ENCODE data around the gene DCAF17.

The DCAF17 gene

DNA sequence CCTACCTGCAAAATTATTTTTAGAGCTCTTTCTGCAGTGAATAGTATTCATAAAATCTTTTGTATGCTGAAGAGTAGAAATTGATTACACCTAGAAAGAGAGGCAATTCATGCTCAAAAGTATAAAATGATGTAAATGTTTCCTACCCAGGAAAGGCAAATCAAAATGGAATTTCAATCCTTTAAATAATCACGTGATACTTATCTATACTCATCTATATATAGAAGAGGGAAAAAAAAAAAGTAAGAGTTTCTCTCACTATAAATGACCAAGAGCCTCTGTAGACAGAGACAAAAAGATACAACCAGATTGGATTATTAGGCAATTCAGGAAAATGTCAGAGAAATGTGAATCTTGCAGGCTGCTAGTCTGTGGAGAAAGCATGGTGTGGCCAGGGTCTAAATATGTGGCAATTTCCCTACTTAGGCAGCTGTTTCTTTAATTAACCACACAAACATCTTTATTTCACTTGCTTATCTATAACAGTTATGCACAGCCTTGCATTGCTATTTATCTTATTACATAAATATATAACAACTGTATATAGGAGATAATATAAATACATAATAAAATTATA is 39.8 kb upstream of the DCAF17 start (continued):
- TF ChIP-seq, protein P1, sequence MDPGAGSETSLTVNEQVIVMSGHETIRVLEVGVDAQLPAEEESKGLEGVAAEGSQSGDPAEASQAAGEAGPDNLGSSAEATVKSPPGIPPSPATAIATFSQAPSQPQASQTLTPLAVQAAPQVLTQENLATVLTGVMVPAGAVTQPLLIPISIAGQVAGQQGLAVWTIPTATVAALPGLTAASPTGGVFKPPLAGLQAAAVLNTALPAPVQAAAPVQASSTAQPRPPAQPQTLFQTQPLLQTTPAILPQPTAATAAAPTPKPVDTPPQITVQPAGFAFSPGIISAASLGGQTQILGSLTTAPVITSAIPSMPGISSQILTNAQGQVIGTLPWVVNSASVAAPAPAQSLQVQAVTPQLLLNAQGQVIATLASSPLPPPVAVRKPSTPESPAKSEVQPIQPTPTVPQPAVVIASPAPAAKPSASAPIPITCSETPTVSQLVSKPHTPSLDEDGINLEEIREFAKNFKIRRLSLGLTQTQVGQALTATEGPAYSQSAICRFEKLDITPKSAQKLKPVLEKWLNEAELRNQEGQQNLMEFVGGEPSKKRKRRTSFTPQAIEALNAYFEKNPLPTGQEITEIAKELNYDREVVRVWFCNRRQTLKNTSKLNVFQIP (CRISPR knock-in tag; IDR thresholded peaks at IDR 0.05; ENCODE audit: borderline replicate concordance, low read depth): no peak
- TF ChIP-seq SNAI2 (CRISPR knock-in tag; IDR thresholded peaks at IDR 0.05) (no peak), OSR1 (CRISPR knock-in tag; IDR thresholded peaks at IDR 0.05) (no peak), TOX (CRISPR knock-in tag; IDR thresholded peaks at IDR 0.05; ENCODE audit: borderline replicate concordance) (no peak)

DNA sequence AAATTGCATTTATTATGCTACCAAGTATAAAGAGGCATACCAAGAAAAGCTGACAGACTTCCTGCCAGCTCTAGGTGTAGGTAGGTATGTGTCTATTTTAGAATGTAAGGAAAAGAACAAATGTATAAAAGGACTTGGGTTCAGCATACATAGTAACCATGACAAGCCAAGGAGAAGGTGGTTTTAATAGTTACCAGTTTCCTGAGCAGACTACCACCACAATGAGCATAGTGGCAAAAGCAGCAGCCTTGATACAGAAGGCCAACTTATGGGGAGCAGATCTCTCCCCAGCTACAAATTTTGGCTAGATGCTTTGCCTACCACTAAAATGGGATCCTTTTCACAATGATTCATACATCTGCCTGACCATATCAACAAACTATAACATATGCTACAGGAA is 34.7 kb upstream of the DCAF17 start:
- TF ChIP-seq OSR1 (CRISPR knock-in tag; IDR thresholded peaks at IDR 0.05) (no peak), TCF4 (CRISPR knock-in tag; IDR thresholded peaks at IDR 0.05; ENCODE audit: borderline replicate concordance) (no peak), ESRRG (CRISPR knock-in tag; IDR thresholded peaks at IDR 0.05) (no peak), ZNF70 (CRISPR knock-in tag; IDR thresholded peaks at IDR 0.05) (no peak), RARB (CRISPR knock-in tag; IDR thresholded peaks at IDR 0.05) (no peak), ZFP3 (CRISPR knock-in tag; IDR thresholded peaks at IDR 0.05) (no peak), CSDC2 (CRISPR knock-in tag; IDR thresholded peaks at IDR 0.05) (no peak), ZNF8 (CRISPR knock-in tag; IDR thresholded peaks at IDR 0.05) (no peak), SNAI2 (CRISPR knock-in tag; IDR thresholded peaks at IDR 0.05) (no peak), ZNF565 (CRISPR knock-in tag; conservative IDR thresholded peaks at IDR 0.05; ENCODE audit: low read depth) (no peak), GLIS3 (CRISPR knock-in tag; IDR thresholded peaks at IDR 0.05) (no peak), ISL1 (CRISPR knock-in tag; IDR thresholded peaks at IDR 0.05) (no peak)
- TF ChIP-seq, protein P2, sequence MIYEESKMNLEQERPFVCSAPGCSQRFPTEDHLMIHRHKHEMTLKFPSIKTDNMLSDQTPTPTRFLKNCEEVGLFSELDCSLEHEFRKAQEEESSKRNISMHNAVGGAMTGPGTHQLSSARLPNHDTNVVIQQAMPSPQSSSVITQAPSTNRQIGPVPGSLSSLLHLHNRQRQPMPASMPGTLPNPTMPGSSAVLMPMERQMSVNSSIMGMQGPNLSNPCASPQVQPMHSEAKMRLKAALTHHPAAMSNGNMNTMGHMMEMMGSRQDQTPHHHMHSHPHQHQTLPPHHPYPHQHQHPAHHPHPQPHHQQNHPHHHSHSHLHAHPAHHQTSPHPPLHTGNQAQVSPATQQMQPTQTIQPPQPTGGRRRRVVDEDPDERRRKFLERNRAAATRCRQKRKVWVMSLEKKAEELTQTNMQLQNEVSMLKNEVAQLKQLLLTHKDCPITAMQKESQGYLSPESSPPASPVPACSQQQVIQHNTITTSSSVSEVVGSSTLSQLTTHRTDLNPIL (CRISPR knock-in tag; IDR thresholded peaks at IDR 0.05; ENCODE audit: low read depth): no peak
- TF ChIP-seq, protein P3, sequence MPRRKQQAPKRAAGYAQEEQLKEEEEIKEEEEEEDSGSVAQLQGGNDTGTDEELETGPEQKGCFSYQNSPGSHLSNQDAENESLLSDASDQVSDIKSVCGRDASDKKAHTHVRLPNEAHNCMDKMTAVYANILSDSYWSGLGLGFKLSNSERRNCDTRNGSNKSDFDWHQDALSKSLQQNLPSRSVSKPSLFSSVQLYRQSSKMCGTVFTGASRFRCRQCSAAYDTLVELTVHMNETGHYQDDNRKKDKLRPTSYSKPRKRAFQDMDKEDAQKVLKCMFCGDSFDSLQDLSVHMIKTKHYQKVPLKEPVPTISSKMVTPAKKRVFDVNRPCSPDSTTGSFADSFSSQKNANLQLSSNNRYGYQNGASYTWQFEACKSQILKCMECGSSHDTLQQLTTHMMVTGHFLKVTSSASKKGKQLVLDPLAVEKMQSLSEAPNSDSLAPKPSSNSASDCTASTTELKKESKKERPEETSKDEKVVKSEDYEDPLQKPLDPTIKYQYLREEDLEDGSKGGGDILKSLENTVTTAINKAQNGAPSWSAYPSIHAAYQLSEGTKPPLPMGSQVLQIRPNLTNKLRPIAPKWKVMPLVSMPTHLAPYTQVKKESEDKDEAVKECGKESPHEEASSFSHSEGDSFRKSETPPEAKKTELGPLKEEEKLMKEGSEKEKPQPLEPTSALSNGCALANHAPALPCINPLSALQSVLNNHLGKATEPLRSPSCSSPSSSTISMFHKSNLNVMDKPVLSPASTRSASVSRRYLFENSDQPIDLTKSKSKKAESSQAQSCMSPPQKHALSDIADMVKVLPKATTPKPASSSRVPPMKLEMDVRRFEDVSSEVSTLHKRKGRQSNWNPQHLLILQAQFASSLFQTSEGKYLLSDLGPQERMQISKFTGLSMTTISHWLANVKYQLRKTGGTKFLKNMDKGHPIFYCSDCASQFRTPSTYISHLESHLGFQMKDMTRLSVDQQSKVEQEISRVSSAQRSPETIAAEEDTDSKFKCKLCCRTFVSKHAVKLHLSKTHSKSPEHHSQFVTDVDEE (CRISPR knock-in tag; IDR thresholded peaks at IDR 0.05): no peak
- TF ChIP-seq, protein P4, sequence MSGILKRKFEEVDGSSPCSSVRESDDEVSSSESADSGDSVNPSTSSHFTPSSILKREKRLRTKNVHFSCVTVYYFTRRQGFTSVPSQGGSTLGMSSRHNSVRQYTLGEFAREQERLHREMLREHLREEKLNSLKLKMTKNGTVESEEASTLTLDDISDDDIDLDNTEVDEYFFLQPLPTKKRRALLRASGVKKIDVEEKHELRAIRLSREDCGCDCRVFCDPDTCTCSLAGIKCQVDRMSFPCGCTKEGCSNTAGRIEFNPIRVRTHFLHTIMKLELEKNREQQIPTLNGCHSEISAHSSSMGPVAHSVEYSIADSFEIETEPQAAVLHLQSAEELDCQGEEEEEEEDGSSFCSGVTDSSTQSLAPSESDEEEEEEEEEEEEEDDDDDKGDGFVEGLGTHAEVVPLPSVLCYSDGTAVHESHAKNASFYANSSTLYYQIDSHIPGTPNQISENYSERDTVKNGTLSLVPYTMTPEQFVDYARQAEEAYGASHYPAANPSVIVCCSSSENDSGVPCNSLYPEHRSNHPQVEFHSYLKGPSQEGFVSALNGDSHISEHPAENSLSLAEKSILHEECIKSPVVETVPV (CRISPR knock-in tag; IDR thresholded peaks at IDR 0.05): no peak
- TF ChIP-seq, protein P5, sequence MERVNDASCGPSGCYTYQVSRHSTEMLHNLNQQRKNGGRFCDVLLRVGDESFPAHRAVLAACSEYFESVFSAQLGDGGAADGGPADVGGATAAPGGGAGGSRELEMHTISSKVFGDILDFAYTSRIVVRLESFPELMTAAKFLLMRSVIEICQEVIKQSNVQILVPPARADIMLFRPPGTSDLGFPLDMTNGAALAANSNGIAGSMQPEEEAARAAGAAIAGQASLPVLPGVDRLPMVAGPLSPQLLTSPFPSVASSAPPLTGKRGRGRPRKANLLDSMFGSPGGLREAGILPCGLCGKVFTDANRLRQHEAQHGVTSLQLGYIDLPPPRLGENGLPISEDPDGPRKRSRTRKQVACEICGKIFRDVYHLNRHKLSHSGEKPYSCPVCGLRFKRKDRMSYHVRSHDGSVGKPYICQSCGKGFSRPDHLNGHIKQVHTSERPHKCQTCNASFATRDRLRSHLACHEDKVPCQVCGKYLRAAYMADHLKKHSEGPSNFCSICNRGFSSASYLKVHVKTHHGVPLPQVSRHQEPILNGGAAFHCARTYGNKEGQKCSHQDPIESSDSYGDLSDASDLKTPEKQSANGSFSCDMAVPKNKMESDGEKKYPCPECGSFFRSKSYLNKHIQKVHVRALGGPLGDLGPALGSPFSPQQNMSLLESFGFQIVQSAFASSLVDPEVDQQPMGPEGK (CRISPR knock-in tag; IDR thresholded peaks at IDR 0.05; ENCODE audit: borderline replicate concordance): no peak
- TF ChIP-seq, protein P1 (CRISPR knock-in tag; IDR thresholded peaks at IDR 0.05; ENCODE audit: borderline replicate concordance, low read depth): no peak
- ATAC-seq: no peak

DNA sequence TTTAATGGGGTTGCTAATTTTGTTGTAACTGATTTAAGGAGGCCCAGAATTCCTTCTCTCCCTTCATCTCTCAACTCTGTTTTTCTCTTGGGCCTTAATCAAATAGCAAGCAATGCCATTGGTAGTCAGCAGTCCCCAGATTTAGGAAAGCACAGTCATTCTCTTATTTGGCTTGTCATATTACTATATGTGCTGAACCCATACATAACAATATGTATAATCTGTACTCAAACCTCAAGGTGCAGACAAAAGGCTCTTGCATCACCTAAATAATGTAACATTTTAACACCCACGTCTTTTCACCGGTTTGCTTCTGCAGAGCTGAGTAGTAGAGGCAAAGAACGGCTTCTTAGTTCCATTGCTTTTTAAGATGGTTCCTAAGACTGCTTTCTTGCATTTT is 33.6 kb upstream of the DCAF17 start:
- TF ChIP-seq ZFP3 (CRISPR knock-in tag; IDR thresholded peaks at IDR 0.05) (no peak), CSDC2 (CRISPR knock-in tag; IDR thresholded peaks at IDR 0.05) (no peak), PPARA (CRISPR knock-in tag; IDR thresholded peaks at IDR 0.05; ENCODE audit: borderline replicate concordance) (no peak), ARNTL (CRISPR knock-in tag; IDR thresholded peaks at IDR 0.05; ENCODE audit: borderline replicate concordance, low read depth) (no peak)
- ATAC-seq: no peak
